PC-9 (cell line): ENCODE data around the gene TECPR1.

ENCODE experiments used
- EZH2 ChIP-seq: fragments of 200-600 bp; sonication (generic); IDR thresholded peaks from 2 replicates; pipeline ENCODE4 v1.8.0; 2017; ENCODE audit warnings: antibody characterized with exemption, low read depth
- TF ChIP-seq, protein P1 (sequence below): fragments of 200-600 bp; sonication (generic); conservative IDR thresholded peaks from 2 replicates; pipeline ENCODE4 v1.6.1; 2017; ENCODE audit warnings: mixed run types, antibody characterized with exemption, mild to moderate bottlenecking, moderate library complexity

- TF ChIP-seq, protein P1, sequence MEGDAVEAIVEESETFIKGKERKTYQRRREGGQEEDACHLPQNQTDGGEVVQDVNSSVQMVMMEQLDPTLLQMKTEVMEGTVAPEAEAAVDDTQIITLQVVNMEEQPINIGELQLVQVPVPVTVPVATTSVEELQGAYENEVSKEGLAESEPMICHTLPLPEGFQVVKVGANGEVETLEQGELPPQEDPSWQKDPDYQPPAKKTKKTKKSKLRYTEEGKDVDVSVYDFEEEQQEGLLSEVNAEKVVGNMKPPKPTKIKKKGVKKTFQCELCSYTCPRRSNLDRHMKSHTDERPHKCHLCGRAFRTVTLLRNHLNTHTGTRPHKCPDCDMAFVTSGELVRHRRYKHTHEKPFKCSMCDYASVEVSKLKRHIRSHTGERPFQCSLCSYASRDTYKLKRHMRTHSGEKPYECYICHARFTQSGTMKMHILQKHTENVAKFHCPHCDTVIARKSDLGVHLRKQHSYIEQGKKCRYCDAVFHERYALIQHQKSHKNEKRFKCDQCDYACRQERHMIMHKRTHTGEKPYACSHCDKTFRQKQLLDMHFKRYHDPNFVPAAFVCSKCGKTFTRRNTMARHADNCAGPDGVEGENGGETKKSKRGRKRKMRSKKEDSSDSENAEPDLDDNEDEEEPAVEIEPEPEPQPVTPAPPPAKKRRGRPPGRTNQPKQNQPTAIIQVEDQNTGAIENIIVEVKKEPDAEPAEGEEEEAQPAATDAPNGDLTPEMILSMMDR = no peak
- no peak for TF ChIP-seq EZH2
Observed at GRCh38 chr7:98194672-98195457, 57.2 kb downstream of the TECPR1 start.
